SK-N-SH (cell line): Measurements from ENCODE around the gene ST6GALNAC3.

Experiments used
- IRF3 ChIP-seq: fragments of 150-350 bp; IDR thresholded peaks from 2 replicates; pipeline ENCODE4 v1.6.1; 2016; ENCODE audit warnings: mild to moderate bottlenecking, low read depth, low read length
- JUND ChIP-seq: IDR thresholded peaks from 2 replicates; pipeline ENCODE4 v1.4.0; 2012
- REST ChIP-seq: IDR thresholded peaks from 2 replicates; pipeline ENCODE4 v1.6.1; 2012; ENCODE audit warnings: mild to moderate bottlenecking, low read depth, low read length, moderate library complexity
- SIN3A ChIP-seq: IDR thresholded peaks from 2 replicates; pipeline ENCODE4 v1.6.1; 2012; ENCODE audit warnings: low read depth, mild to moderate bottlenecking, low read length, moderate library complexity, borderline replicate concordance
- YY1 ChIP-seq: IDR thresholded peaks from 2 replicates; pipeline ENCODE4 v1.4.0; 2012; ENCODE audit warnings: low read depth, mild to moderate bottlenecking
- ZBTB33 ChIP-seq: IDR thresholded peaks from 2 replicates; pipeline ENCODE4 v1.4.0; 2012; ENCODE audit warnings: low read depth, borderline replicate concordance
- TF ChIP-seq, protein P1 (sequence below): fragments of 200-600 bp; sonication (generic); IDR thresholded peaks from 2 replicates; pipeline ENCODE4 v1.6.1; 2017; ENCODE audit warnings: antibody characterized with exemption, mild to moderate bottlenecking, moderate library complexity

GRCh38 chr1:76256289-76257223, 182.0 kb downstream of the ST6GALNAC3 start:
- TF ChIP-seq IRF3 (no peak), YY1 (no peak), JUND (no peak), ZBTB33 (no peak), REST (no peak), SIN3A (no peak)
- TF ChIP-seq, protein P1, sequence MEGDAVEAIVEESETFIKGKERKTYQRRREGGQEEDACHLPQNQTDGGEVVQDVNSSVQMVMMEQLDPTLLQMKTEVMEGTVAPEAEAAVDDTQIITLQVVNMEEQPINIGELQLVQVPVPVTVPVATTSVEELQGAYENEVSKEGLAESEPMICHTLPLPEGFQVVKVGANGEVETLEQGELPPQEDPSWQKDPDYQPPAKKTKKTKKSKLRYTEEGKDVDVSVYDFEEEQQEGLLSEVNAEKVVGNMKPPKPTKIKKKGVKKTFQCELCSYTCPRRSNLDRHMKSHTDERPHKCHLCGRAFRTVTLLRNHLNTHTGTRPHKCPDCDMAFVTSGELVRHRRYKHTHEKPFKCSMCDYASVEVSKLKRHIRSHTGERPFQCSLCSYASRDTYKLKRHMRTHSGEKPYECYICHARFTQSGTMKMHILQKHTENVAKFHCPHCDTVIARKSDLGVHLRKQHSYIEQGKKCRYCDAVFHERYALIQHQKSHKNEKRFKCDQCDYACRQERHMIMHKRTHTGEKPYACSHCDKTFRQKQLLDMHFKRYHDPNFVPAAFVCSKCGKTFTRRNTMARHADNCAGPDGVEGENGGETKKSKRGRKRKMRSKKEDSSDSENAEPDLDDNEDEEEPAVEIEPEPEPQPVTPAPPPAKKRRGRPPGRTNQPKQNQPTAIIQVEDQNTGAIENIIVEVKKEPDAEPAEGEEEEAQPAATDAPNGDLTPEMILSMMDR, result no peak
